Caco-2 (cell line): Measurements from ENCODE around the gene LIME1. TPM values are rescaled to one million over a fixed set of nuclear protein-coding genes. Genes with fewer than 3 reads are reported as not detected.
A peak's percentile ranks its signal among the peaks of the same experiment; 100 is the strongest.

Source experiments
- BruUV-seq: library from RNA; stranded (reverse); fragments of 400-500 nt; replicated peaks from 2 replicates; lab custom pipeline; 2021; lab: Mats Ljungman, UMichigan
- CTCF ChIA-PET: fragments of 300-600 bp; sonication (Branson Sonifier 250); formaldehyde crosslinking; loops from one replicate; lab custom pipeline; 2022; ENCODE audit warnings: antibody characterized with exemption; lab: Charles Lee
- POLR2A ChIA-PET: fragments of 300-600 bp; sonication (Branson Sonifier 250); formaldehyde crosslinking; loops from one replicate; lab custom pipeline; 2022; ENCODE audit warnings: antibody characterized with exemption; lab: Charles Lee
- DNase-seq, 2 experiments: peaks; one replicate each; pipeline versions ENCODE4 v3.0.0 to v3.0.0-alpha.2; 2020 to 2022
- H3K27me3 ChIP-seq: replicated peaks from 2 replicates; pipeline ENCODE4 v1.6.0; 2011; ENCODE audit warnings: low read length; ENCODE audit not compliant: control insufficient read depth, insufficient read depth
- H3K36me3 ChIP-seq: 2 replicates; pipeline ENCODE4 v1.5.1; 2011; ENCODE audit warnings: low read length; ENCODE audit not compliant: control insufficient read depth, insufficient read depth
- H3K4me1 ChIP-seq: fragments of 250-450 bp; sonication (Bioruptor Pico); 2 replicates; pipeline ENCODE4 v1.5.1; 2020; ENCODE audit warnings: mild to moderate bottlenecking
- H3K4me3 ChIP-seq: 2 replicates; pipeline ENCODE4 v1.5.1; 2011; ENCODE audit warnings: low read depth, mild to moderate bottlenecking, control low read depth, low read length
- H3K9me3 ChIP-seq: fragments of 250-450 bp; sonication (Bioruptor Pico); 2 replicates; pipeline ENCODE4 v1.5.1; 2020; ENCODE audit warnings: mild to moderate bottlenecking, moderate library complexity
- H3K27ac Mint-ChIP-seq: one replicate; pipeline ENCODE4 v1.8.0; 2022; ENCODE audit warnings: mixed read lengths; ENCODE audit not compliant: unreplicated experiment
- H3K27me3 Mint-ChIP-seq: one replicate; pipeline ENCODE4 v1.8.0; 2022; ENCODE audit warnings: mixed read lengths; ENCODE audit not compliant: insufficient read depth, unreplicated experiment
- H3K36me3 Mint-ChIP-seq: one replicate; pipeline ENCODE4 v1.8.0; 2022; ENCODE audit warnings: mild to moderate bottlenecking, mixed read lengths; ENCODE audit not compliant: insufficient read depth, unreplicated experiment
- H3K4me1 Mint-ChIP-seq: one replicate; pipeline ENCODE4 v1.8.0; 2022; ENCODE audit warnings: low read depth, mixed read lengths; ENCODE audit not compliant: unreplicated experiment
- H3K4me3 Mint-ChIP-seq: one replicate; pipeline ENCODE4 v1.8.0; 2022; ENCODE audit warnings: mild to moderate bottlenecking, moderate library complexity, mixed read lengths; ENCODE audit not compliant: unreplicated experiment
- H3K9me3 Mint-ChIP-seq: one replicate; pipeline ENCODE4 v1.8.0; 2022; ENCODE audit warnings: mixed read lengths; ENCODE audit not compliant: unreplicated experiment
- CTCF ChIP-seq, 2 experiments: fragments of 200-600 bp in 1 of 2; IDR thresholded peaks; 1 replicate in 1 of 2; 2 replicates in 1 of 2; pipeline versions ENCODE4 v1.5.1 to v1.8.0; 2011 to 2022; ENCODE audit warnings: antibody characterized with exemption in 1 of 2, control low read depth in 1 of 2, inconsistent platforms in 1 of 2, low read depth in 1 of 2, low read length in 1 of 2, mild to moderate bottlenecking in 1 of 2, moderate library complexity in 1 of 2; ENCODE audit not compliant: insufficient read depth in 1 of 2, severe bottlenecking in 1 of 2, unreplicated experiment in 1 of 2
- intact Hi-C: fragments of 100-400 bp; cut with micrococcal nuclease; formaldehyde crosslinking; loops from one replicate; pipeline ENCODE4 v1.10.0; 2022; ENCODE audit not compliant: unreplicated experiment
- total RNA-seq: library from RNA; stranded (reverse); gene quantifications from 2 replicates; pipeline ENCODE4 v1.2.3, GENCODE V29; 2022

Gene LIME1
- total RNA-seq, 1 experiment from 2014 or later: 18.8 TPM

- intact Hi-C loops: no loop called here
- Mint-ChIP-seq H3K27me3 (no peaks in the 10 kb centered on the region), H3K9me3 (no peaks in the 10 kb centered on the region), H3K36me3 (peaks cover 84% of the 10 kb centered on the region), H3K4me1 (no peaks in the 10 kb centered on the region), H3K27ac (peak overlapping the region; percentile 67), H3K4me3 (no peak overlapping the region)
- Histone ChIP-seq H3K4me3 (no peak overlapping the region), H3K36me3 (no peaks in the 10 kb centered on the region), H3K27me3 (no peaks in the 10 kb centered on the region), H3K4me1 (peaks cover 25% of the 10 kb centered on the region), H3K9me3 (no peaks in the 10 kb centered on the region)
- POLR2A ChIA-PET: no interaction called here
- TF ChIP-seq CTCF (IDR thresholded peaks at IDR 0.05; ENCODE audit: insufficient read depth in 1 of 2, low read depth in 1 of 2, low read length in 1 of 2, severe bottlenecking in 1 of 2, unreplicated experiment in 1 of 2): no peak
- CTCF ChIA-PET: interaction anchor here (0.7 kb wide), 1 partner anchor 432 kb away, joined by 3 read pairs; no protein-coding TSS in a partner anchor
- DNase-seq: no peak
- no TSS peak for BruUV-seq
These were observed 48.0 kb upstream of the LIME1 start for GRCh38 chr20:63688228-63689045.

- POLR2A ChIA-PET: interaction anchor here (0.6 kb wide), 1 partner anchor 61 kb away, joined by 3 read pairs; no protein-coding TSS in a partner anchor
- intact Hi-C loops: loop anchor here (5.0 kb wide), 1 partner anchor 152 kb away; the partner anchor contains the start of gene PTK6
- CTCF ChIA-PET: interaction anchor here (0.7 kb wide), 1 partner anchor 431 kb away, joined by 3 read pairs; no protein-coding TSS in a partner anchor
These were observed 47.1 kb upstream of the LIME1 start for GRCh38 chr20:63689046-63690002.

More at GRCh38 chr20:63689046-63690002, 47.1 kb upstream of the LIME1 start:
- no peak for TF ChIP-seq CTCF (IDR thresholded peaks at IDR 0.05; ENCODE audit: insufficient read depth in 1 of 2, low read depth in 1 of 2, low read length in 1 of 2, severe bottlenecking in 1 of 2, unreplicated experiment in 1 of 2)
- Mint-ChIP-seq H3K27ac (no peak overlapping the region), H3K4me3 (no peak overlapping the region), H3K36me3 (peaks cover 87% of the 10 kb centered on the region), H3K9me3 (no peaks in the 10 kb centered on the region), H3K4me1 (no peaks in the 10 kb centered on the region), H3K27me3 (no peaks in the 10 kb centered on the region)
- Histone ChIP-seq H3K4me3 (no peak overlapping the region), H3K36me3 (no peaks in the 10 kb centered on the region; the same call in 1 of the 2 replicates), H3K4me1 (peaks cover 25% of the 10 kb centered on the region), H3K9me3 (peaks cover 2% of the 10 kb centered on the region; the same call in 1 of the 2 replicates), H3K27me3 (no peaks in the 10 kb centered on the region)
- DNase-seq: no peak
- no TSS peak for BruUV-seq
